ENCODE data around the gene CDH13.

CDH13 gene

DNA sequence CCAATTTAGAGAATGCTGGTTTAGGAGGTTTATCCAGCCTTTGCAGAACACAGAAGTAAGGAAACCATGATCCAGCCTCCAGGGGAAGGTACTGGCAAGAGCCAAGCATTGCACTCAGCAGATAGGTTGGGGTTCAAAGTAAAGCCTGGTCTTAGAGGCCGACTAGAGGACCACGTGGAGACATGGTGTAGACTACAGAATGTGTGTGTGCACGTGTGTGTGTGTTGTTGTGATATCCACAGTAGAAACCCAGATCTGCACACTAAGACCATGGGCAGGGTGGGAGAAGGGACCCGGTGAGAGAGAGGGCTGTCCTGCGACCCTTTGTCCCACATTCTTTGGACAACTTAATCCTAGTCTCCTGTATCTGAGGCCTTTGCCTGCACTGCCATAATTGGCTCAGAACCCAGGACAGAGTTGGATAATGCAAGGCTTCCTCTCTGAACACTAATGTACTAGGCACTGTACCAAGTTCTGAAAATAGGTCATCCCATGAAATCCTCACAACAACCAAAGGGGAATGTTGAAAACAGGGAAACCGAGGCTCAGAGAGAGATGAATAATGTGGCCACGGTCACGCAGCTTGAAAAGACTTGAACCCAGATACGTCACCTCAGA, 855.9 kb downstream of the CDH13 start:
- Histone ChIP-seq H3K36me3 (no peaks in the 10 kb centered on the region), H3K27ac (no peak overlapping the region), H3K27me3 (ENCODE audit: insufficient read depth, low read depth, severe bottlenecking) (no peaks in the 10 kb centered on the region), H3K9me3 (ENCODE audit: severe bottlenecking) (no peaks in the 10 kb centered on the region), H3K4me3 (ENCODE audit: low read depth, low read length) (no peak overlapping the region)
- TF ChIP-seq, protein P1, sequence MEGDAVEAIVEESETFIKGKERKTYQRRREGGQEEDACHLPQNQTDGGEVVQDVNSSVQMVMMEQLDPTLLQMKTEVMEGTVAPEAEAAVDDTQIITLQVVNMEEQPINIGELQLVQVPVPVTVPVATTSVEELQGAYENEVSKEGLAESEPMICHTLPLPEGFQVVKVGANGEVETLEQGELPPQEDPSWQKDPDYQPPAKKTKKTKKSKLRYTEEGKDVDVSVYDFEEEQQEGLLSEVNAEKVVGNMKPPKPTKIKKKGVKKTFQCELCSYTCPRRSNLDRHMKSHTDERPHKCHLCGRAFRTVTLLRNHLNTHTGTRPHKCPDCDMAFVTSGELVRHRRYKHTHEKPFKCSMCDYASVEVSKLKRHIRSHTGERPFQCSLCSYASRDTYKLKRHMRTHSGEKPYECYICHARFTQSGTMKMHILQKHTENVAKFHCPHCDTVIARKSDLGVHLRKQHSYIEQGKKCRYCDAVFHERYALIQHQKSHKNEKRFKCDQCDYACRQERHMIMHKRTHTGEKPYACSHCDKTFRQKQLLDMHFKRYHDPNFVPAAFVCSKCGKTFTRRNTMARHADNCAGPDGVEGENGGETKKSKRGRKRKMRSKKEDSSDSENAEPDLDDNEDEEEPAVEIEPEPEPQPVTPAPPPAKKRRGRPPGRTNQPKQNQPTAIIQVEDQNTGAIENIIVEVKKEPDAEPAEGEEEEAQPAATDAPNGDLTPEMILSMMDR (IDR thresholded peaks at IDR 0.05; ENCODE audit: low read depth, low read length), result no peak
- DNase-seq, result no peak

GRCh38 chr16:83490073-83490472, 863.3 kb downstream of the CDH13 start:
- TF ChIP-seq, protein P1 (IDR thresholded peaks at IDR 0.05; ENCODE audit: low read depth, low read length), result no peak
- H3K9me3 ChIP-seq (ENCODE audit: severe bottlenecking), result no peaks in the 10 kb centered on the region
- no peak for DNase-seq
- no peaks in the 10 kb centered on the region for H3K36me3 ChIP-seq
- H3K27ac ChIP-seq, result no peak overlapping the region
- no peaks in the 10 kb centered on the region for H3K27me3 ChIP-seq (ENCODE audit: insufficient read depth, low read depth, severe bottlenecking)
- H3K4me3 ChIP-seq (ENCODE audit: low read depth, low read length), result no peak overlapping the region

- no peaks in the 10 kb centered on the region for H3K27me3 ChIP-seq (ENCODE audit: insufficient read depth, low read depth, severe bottlenecking)
- no peak overlapping the region for H3K4me3 ChIP-seq (ENCODE audit: low read depth, low read length)
- H3K36me3 ChIP-seq, result no peaks in the 10 kb centered on the region
- no peaks in the 10 kb centered on the region for H3K9me3 ChIP-seq (ENCODE audit: severe bottlenecking)
- no peak for DNase-seq
- TF ChIP-seq, protein P1 (IDR thresholded peaks at IDR 0.05; ENCODE audit: low read depth, low read length), result no peak
- no peak overlapping the region for H3K27ac ChIP-seq
These were observed 867.7 kb downstream of the CDH13 start for GRCh38 chr16:83494459-83494858.

DNA sequence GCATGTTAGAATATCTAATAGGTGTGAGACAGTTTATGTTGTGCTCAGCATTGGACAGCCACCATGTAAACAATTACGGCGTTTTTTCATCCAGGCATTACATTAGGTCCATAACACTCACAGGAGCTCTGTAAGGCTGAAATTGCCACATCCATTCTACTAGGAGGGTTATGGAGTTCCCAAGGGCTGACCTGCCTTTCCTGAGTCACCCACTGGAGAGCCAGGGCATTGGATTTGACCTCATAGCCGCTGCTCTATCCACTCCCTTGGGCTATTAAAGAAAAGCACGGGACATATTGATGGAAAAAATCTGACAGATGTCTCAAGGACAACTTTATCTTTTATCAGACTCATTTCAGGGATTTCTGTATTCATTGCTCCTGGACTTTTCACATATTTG, 874.7 kb downstream of the CDH13 start:
- TF ChIP-seq, protein P1 (IDR thresholded peaks at IDR 0.05; ENCODE audit: low read depth, low read length), result no peak
- Histone ChIP-seq H3K27me3 (ENCODE audit: insufficient read depth, low read depth, severe bottlenecking) (no peaks in the 10 kb centered on the region), H3K9me3 (ENCODE audit: severe bottlenecking) (no peaks in the 10 kb centered on the region), H3K27ac (no peak overlapping the region), H3K4me3 (ENCODE audit: low read depth, low read length) (no peak overlapping the region), H3K36me3 (no peaks in the 10 kb centered on the region)
- no peak for DNase-seq

GRCh38 chr16:83508295-83508694, 881.5 kb downstream of the CDH13 start:
- no peak for DNase-seq
- no peaks in the 10 kb centered on the region for H3K9me3 ChIP-seq (ENCODE audit: severe bottlenecking)
- H3K4me3 ChIP-seq (ENCODE audit: low read depth, low read length), result no peak overlapping the region
- H3K27ac ChIP-seq, result no peak overlapping the region
- no peaks in the 10 kb centered on the region for H3K27me3 ChIP-seq (ENCODE audit: insufficient read depth, low read depth, severe bottlenecking)
- TF ChIP-seq, protein P1 (IDR thresholded peaks at IDR 0.05; ENCODE audit: low read depth, low read length), result no peak
- H3K36me3 ChIP-seq, result no peaks in the 10 kb centered on the region

- H3K36me3 ChIP-seq, result no peaks in the 10 kb centered on the region
- H3K4me3 ChIP-seq (ENCODE audit: low read depth, low read length), result no peak overlapping the region
- no peak overlapping the region for H3K27ac ChIP-seq
- no peaks in the 10 kb centered on the region for H3K27me3 ChIP-seq (ENCODE audit: insufficient read depth, low read depth, severe bottlenecking)
- TF ChIP-seq, protein P1 (IDR thresholded peaks at IDR 0.05; ENCODE audit: low read depth, low read length), result no peak
- DNase-seq, result no peak
- no peaks in the 10 kb centered on the region for H3K9me3 ChIP-seq (ENCODE audit: severe bottlenecking)
These were observed 882.5 kb downstream of the CDH13 start for GRCh38 chr16:83509316-83509715.
